ENCODE measurements around the gene FMOD. TPM values are rescaled to one million over a fixed set of nuclear protein-coding genes. Genes with fewer than 3 reads are reported as not detected.

Gene FMOD
- total RNA-seq, 6 experiments from 2014 or later, result 2.7 to 9.0 (median 3.8) TPM

GRCh38 chr1:203366476-203366875 is 15.6 kb upstream of the FMOD start:
- TF ChIP-seq, protein P1, sequence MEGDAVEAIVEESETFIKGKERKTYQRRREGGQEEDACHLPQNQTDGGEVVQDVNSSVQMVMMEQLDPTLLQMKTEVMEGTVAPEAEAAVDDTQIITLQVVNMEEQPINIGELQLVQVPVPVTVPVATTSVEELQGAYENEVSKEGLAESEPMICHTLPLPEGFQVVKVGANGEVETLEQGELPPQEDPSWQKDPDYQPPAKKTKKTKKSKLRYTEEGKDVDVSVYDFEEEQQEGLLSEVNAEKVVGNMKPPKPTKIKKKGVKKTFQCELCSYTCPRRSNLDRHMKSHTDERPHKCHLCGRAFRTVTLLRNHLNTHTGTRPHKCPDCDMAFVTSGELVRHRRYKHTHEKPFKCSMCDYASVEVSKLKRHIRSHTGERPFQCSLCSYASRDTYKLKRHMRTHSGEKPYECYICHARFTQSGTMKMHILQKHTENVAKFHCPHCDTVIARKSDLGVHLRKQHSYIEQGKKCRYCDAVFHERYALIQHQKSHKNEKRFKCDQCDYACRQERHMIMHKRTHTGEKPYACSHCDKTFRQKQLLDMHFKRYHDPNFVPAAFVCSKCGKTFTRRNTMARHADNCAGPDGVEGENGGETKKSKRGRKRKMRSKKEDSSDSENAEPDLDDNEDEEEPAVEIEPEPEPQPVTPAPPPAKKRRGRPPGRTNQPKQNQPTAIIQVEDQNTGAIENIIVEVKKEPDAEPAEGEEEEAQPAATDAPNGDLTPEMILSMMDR (IDR thresholded peaks at IDR 0.05), result no peak
- TF ChIP-seq POLR2A (IDR thresholded peaks at IDR 0.05), result no peak
- 61% methylated on average over 3 of the region's 3 CpGs for WGBS (ENCODE audit: insufficient coverage, low coverage, low lambda C conversion rate, missing lambda C conversion rate)
- Histone ChIP-seq H3K36me3 (no peaks in the 10 kb centered on the region), H3K4me1 (no peaks in the 10 kb centered on the region), H3K27me3 (no peaks in the 10 kb centered on the region), H3K27ac (no peak overlapping the region), H3K4me3 (no peak overlapping the region), H3K9me3 (no peaks in the 10 kb centered on the region)
- intact Hi-C loops (cut with DNase I), result no loop called here
- ATAC-seq, result no peak
- DNase-seq, result no peak

GRCh38 chr1:203364806-203365205 is 13.9 kb upstream of the FMOD start:
- 70% methylated on average over 2 of the region's 4 CpGs for WGBS (ENCODE audit: insufficient coverage, low coverage, low lambda C conversion rate, missing lambda C conversion rate)
- intact Hi-C loops (cut with DNase I), result no loop called here
- Histone ChIP-seq H3K27me3 (no peaks in the 10 kb centered on the region), H3K4me1 (no peaks in the 10 kb centered on the region), H3K9me3 (no peaks in the 10 kb centered on the region), H3K36me3 (no peaks in the 10 kb centered on the region), H3K4me3 (no peak overlapping the region), H3K27ac (no peak overlapping the region)
- DNase-seq (no peak), ATAC-seq (no peak)
- TF ChIP-seq, protein P1 (IDR thresholded peaks at IDR 0.05), result no peak
- no peak for TF ChIP-seq POLR2A (IDR thresholded peaks at IDR 0.05)

GRCh38 chr1:203364094-203364801 is 13.3 kb upstream of the FMOD start:
- intact Hi-C loops (cut with DNase I), result no loop called here
- no peaks in the 10 kb centered on the region for H3K4me1 ChIP-seq
- 36% methylated on average over 11 of the region's 13 CpGs for WGBS (ENCODE audit: insufficient coverage, low coverage, low lambda C conversion rate, missing lambda C conversion rate)
- peak; percentile 22 to 49 (median 28) for ATAC-seq
- DNase-seq, result no peak
- H3K9me3 ChIP-seq, result no peaks in the 10 kb centered on the region
- no peak overlapping the region for H3K27ac ChIP-seq
- H3K4me3 ChIP-seq, result no peak overlapping the region
- H3K27me3 ChIP-seq, result no peaks in the 10 kb centered on the region
- no peaks in the 10 kb centered on the region for H3K36me3 ChIP-seq
- TF ChIP-seq POLR2A (IDR thresholded peaks at IDR 0.05), result no peak
- TF ChIP-seq, protein P1 (IDR thresholded peaks at IDR 0.05), result no peak

GRCh38 chr1:203362720-203363025 is 11.8 kb upstream of the FMOD start:
- Histone ChIP-seq H3K4me1 (no peaks in the 10 kb centered on the region), H3K27me3 (no peaks in the 10 kb centered on the region), H3K4me3 (no peak overlapping the region), H3K36me3 (no peaks in the 10 kb centered on the region), H3K9me3 (no peaks in the 10 kb centered on the region), H3K27ac (no peak overlapping the region)
- ATAC-seq (no peak), DNase-seq (no peak)
- no peak for TF ChIP-seq POLR2A (IDR thresholded peaks at IDR 0.05)
- TF ChIP-seq, protein P1 (IDR thresholded peaks at IDR 0.05), result no peak
- intact Hi-C loops (cut with DNase I), result no loop called here

Data from right lobe of liver (tissue), 6 donors.